Measurements from ENCODE around the gene MYLK. TPM values are rescaled to one million over a fixed set of nuclear protein-coding genes. Genes with fewer than 3 reads are reported as not detected.
"Not testable (repeated sequence)": the region's sequence is repeated elsewhere in the genome, so short reads cannot be mapped to it uniquely, and the experiment has no call there.

MYLK gene
- total RNA-seq, 1 donor: 27.1 TPM

DNA sequence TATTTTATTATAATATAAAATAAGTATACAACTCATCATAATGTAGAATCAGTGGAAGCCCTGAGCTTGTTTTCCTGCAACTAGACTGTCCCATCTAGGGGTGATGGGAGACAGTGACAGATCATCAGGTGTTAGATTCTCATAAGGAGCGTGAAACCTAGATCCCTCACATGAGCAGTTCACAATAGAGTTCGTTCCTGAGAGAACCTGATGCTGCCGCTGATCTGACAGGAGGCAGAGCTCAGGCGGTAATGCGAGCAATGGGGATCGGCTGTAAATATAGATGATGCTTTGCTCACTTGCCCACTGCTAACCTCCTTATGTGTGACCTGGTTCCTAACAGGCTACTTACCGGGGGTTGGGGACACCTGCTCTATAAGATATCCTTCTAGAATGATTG, 272.5 kb downstream of the MYLK start:
- not testable (repeated sequence) for H3K27me3 ChIP-seq (ENCODE audit: insufficient read depth, low read length); H3K4me3 ChIP-seq (ENCODE audit: low read length); H3K9me3 ChIP-seq (ENCODE audit: low read depth, low read length); H3K4me1 ChIP-seq (ENCODE audit: insufficient read depth, low read length)

GRCh38 chr3:123611082-123611481, 273.1 kb downstream of the MYLK start:
- Histone ChIP-seq H3K4me1 (ENCODE audit: insufficient read depth, low read length) (no peaks in the 10 kb centered on the region), H3K27me3 (ENCODE audit: insufficient read depth, low read length) (no peaks in the 10 kb centered on the region), H3K4me3 (ENCODE audit: low read length) (no peak overlapping the region), H3K9me3 (ENCODE audit: low read depth, low read length) (no peaks in the 10 kb centered on the region)

DNA sequence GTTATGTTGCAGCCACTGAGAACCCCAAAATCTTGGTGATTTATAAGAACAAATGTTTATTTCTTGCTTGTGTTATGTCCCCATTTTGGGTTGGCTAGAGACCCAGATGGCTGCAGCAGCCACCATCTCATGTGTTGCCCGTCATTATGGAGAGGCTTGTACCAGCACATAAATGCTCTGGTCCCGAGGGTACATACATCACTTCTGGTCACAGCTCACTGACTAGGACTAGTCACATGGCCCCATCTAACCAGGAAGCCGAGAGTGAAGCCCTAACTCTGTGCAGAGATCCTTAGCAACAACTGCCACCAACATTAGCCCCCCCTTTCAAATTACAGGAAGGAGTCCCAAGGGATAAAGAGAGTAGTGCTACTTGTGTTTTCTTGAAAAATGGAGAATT, 273.8 kb downstream of the MYLK start:
- no peaks in the 10 kb centered on the region for H3K27me3 ChIP-seq (ENCODE audit: insufficient read depth, low read length)
- no peak overlapping the region for H3K4me3 ChIP-seq (ENCODE audit: low read length)
- H3K9me3 ChIP-seq (ENCODE audit: low read depth, low read length): no peaks in the 10 kb centered on the region
- H3K4me1 ChIP-seq (ENCODE audit: insufficient read depth, low read length): peaks cover 7% of the 10 kb centered on the region

DNA sequence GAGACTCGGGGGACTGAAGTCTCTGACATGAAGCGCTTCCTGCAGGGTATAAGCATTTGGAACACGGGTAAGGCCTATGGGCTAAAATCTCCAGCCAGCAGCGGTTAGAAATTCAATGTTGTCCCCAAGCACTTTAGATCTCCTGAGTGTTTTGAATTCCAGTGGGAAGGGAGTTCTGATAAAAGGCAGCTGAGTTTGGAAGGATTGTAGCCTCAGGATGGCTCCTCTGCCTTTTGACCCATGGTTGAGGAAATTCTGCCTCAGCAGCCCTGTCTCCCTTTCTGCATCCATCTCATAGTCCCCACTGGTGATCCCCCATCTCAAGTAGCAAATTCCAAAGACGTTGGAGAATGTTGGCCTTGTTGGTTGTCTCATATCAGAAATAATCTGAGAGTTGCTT, 275.1 kb downstream of the MYLK start:
- Histone ChIP-seq H3K9me3 (ENCODE audit: low read depth, low read length) (no peaks in the 10 kb centered on the region), H3K27me3 (ENCODE audit: insufficient read depth, low read length) (no peaks in the 10 kb centered on the region), H3K4me1 (ENCODE audit: insufficient read depth, low read length) (peaks cover 13% of the 10 kb centered on the region), H3K4me3 (ENCODE audit: low read length) (no peak overlapping the region)

DNA sequence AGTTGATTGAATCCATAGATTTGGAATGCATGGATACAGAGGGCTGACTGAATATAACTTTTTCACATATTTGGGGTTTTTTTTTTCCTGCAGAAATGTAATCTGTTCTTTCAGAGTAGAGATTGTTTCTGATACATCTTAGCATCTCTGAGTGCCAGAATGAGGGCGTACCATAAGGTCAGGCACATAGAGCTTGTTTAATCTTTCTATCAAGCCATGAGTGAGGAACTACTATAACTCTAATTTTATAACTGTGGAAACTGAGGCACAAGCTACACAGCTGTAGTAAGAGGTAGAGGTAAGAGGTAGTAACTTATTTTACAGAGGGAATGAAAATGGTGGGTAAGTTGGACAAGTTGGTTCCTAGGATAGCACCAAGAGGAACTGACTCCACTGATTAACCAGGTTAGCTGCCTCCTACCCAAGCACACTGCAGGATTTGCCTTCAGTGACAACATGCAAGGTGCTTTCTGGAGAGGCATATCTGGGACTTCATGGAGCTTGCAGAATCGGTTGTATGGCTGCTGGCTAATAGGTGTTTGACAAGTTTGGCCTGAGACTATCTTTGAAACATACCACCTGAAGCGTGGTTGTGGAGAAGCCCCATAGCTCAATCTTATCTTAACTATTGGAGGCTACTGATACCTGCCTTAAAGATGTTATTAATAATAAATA, 275.7 kb downstream of the MYLK start:
- Histone ChIP-seq H3K4me1 (ENCODE audit: insufficient read depth, low read length) (peaks cover 13% of the 10 kb centered on the region), H3K9me3 (ENCODE audit: low read depth, low read length) (no peaks in the 10 kb centered on the region), H3K27me3 (ENCODE audit: insufficient read depth, low read length) (no peaks in the 10 kb centered on the region), H3K4me3 (ENCODE audit: low read length) (no peak overlapping the region)

DNA sequence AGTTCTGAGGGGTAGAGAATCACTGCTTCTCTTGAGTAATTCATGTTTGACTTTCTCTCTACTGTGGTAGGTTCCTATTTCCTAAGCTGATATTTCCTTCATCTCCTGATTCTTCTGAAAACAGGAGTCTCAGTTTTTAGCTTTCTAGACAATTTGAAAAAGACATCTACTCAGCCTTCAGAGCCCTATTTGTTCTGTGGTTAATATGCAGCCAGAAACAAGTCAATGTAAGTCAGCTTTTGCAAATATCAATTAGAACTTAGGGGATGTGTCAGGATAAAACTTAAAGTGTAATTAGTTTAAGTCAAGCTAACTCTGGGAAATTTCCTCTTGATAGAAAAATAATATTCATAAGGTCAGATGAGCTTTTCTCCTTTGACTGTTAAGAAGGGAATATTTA, 277.6 kb downstream of the MYLK start:
- H3K27me3 ChIP-seq (ENCODE audit: insufficient read depth, low read length): no peaks in the 10 kb centered on the region
- H3K9me3 ChIP-seq (ENCODE audit: low read depth, low read length): no peaks in the 10 kb centered on the region
- peaks cover 13% of the 10 kb centered on the region for H3K4me1 ChIP-seq (ENCODE audit: insufficient read depth, low read length)

DNA sequence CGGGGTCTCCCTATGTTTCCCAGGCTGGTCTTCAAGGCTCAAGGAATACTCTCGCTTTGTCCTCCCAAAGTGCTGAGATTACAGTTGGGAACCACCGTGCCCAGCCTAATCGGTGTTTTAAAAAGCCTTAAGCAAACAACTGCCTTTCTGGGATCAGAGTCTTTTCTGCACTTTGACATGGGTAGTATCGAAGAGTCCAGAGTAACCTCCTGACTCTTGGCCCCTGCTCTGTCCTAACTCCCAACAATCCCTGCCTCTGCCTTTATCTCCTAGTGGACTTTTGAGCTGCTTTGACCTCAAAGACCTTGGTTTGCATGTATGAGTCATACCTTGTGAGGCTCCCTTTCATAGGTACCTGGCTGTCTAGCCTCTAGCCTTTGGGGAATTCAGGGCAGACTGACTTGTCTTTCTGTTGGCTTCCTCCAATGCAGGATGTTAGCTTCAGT, 278.3 kb downstream of the MYLK start:
- H3K4me1 ChIP-seq (ENCODE audit: insufficient read depth, low read length): peaks cover 13% of the 10 kb centered on the region
- no peaks in the 10 kb centered on the region for H3K27me3 ChIP-seq (ENCODE audit: insufficient read depth, low read length)
- no peaks in the 10 kb centered on the region for H3K9me3 ChIP-seq (ENCODE audit: low read depth, low read length)
- H3K4me3 ChIP-seq (ENCODE audit: low read length): no peak overlapping the region

More for the DNA sequence above, 277.6 kb downstream of the MYLK start:
- H3K4me3 ChIP-seq (ENCODE audit: low read length): no peak overlapping the region

GRCh38 chr3:123603153-123603552, 281.0 kb downstream of the MYLK start:
- H3K9me3 ChIP-seq (ENCODE audit: low read depth, low read length); H3K27me3 ChIP-seq (ENCODE audit: insufficient read depth, low read length); H3K4me3 ChIP-seq (ENCODE audit: low read length): not testable (repeated sequence)
- H3K4me1 ChIP-seq (ENCODE audit: insufficient read depth, low read length): peaks cover 13% of the 10 kb centered on the region

GRCh38 chr3:123602325-123602724, 281.8 kb downstream of the MYLK start:
- Histone ChIP-seq H3K27me3 (ENCODE audit: insufficient read depth, low read length) (no peaks in the 10 kb centered on the region), H3K4me1 (ENCODE audit: insufficient read depth, low read length) (peaks cover 13% of the 10 kb centered on the region), H3K4me3 (ENCODE audit: low read length) (no peak overlapping the region), H3K9me3 (ENCODE audit: low read depth, low read length) (no peaks in the 10 kb centered on the region)

DNA sequence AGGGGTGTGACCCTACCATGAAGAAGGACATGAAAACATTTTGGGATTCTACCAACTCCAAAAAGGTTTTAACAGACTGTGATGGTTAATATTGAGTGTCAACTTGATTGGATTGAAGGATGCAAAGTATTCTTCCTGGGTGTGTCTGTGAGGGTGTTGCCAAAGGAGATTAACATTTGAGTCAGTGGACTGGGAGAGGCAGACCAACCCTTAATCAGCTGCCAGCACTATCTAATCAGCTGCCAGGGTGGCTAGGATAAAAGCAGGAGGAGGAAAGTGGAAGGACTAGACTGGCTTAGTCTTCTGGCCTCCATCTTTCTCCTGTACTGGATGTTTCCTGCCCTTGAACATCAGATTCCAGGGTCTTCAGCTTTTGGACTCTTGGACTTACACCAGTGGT, 283.3 kb downstream of the MYLK start:
- peaks cover 11% of the 10 kb centered on the region for H3K4me1 ChIP-seq (ENCODE audit: insufficient read depth, low read length)
- H3K4me3 ChIP-seq (ENCODE audit: low read length); H3K27me3 ChIP-seq (ENCODE audit: insufficient read depth, low read length); H3K9me3 ChIP-seq (ENCODE audit: low read depth, low read length): not testable (repeated sequence)

DNA sequence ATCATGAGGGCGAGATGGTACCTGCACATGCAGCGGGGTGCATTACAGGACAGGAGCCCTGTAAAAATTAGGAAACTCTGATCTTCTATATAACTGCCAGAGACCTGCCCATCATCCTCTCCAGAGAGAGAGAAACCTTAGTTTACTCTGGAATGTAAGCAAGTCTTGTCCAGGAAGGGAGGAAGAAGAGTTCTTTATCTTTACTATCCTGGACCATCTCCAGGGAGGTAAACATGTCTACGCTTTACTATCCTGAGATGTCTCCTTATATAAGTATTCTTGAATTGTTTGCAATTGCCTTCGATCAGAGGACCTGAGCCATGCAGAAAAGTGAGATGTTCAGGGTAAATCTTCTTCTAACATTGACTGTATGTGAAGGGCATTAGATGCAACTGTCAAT, 286.6 kb downstream of the MYLK start:
- no peaks in the 10 kb centered on the region for H3K27me3 ChIP-seq (ENCODE audit: insufficient read depth, low read length)
- no peaks in the 10 kb centered on the region for H3K4me1 ChIP-seq (ENCODE audit: insufficient read depth, low read length)

GRCh38 chr3:123595396-123596180, 288.5 kb downstream of the MYLK start:
- Histone ChIP-seq H3K27me3 (ENCODE audit: insufficient read depth, low read length) (no peaks in the 10 kb centered on the region), H3K4me3 (ENCODE audit: low read length) (no peak overlapping the region), H3K4me1 (ENCODE audit: insufficient read depth, low read length) (no peaks in the 10 kb centered on the region), H3K9me3 (ENCODE audit: low read depth, low read length) (peaks cover 6% of the 10 kb centered on the region)

More for the DNA sequence above, 286.6 kb downstream of the MYLK start:
- Histone ChIP-seq H3K4me3 (ENCODE audit: low read length) (no peak overlapping the region), H3K9me3 (ENCODE audit: low read depth, low read length) (no peaks in the 10 kb centered on the region)

- Histone ChIP-seq H3K4me3 (ENCODE audit: low read length) (no peak overlapping the region), H3K4me1 (ENCODE audit: insufficient read depth, low read length) (no peaks in the 10 kb centered on the region), H3K9me3 (ENCODE audit: low read depth, low read length) (peaks cover 13% of the 10 kb centered on the region), H3K27me3 (ENCODE audit: insufficient read depth, low read length) (no peaks in the 10 kb centered on the region)
These were observed 290.8 kb downstream of the MYLK start for GRCh38 chr3:123593381-123593780.

DNA sequence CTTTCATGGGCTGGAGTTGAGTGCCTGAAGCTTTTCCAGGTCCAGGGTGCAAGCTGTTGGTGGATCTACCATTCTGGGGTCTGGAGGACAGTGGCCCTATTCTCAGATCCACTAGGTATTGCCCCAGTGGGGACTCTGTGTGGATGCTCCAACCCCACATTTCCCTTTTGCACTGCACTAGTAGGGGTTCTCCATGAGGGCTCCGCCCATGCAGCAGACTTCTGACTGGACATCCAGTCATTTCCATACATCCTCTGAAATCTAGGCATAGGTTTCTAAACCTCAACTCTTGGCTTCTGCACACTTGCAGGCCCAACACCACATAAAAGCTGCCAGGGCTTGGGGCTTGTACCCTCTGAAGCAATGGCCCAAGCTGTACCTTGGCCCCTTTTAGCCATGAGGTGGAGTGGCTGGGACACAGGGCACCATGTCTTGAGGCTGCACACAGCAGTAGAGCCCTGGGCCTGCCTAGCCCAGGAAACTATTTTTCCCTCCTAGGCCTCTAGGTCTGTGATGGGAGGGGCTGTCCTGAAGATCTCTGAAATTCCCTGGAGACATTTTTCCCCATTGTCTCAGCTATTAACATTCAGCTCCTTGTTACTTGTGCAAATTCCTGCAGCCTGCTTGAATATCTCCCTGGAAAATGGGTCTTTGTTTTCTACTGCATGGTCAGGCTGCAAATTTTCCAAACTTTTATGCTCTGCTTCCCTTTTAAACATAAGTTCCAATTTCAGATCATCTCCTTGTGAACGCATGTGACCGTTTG, 293.3 kb downstream of the MYLK start:
- no peaks in the 10 kb centered on the region for H3K27me3 ChIP-seq (ENCODE audit: insufficient read depth, low read length)

DNA sequence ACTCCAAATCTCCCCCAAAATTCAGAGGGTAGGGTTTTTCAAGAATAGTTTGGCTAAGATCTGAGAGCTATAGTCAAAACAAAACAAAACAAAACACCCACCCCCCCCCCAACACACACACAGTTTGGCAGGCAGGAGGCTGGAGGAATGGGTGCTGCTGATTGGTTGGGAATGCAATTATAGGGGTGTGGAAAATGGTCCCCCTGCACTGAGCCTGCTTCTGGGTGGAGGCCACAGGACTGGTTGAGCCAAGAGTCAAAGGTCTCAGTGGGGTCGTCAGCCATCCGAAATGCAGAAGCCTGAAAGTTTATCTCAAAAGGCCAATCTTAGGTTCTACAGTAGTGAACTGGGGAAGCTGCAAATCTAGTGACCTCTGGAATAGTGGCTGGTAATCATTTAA, 296.7 kb downstream of the MYLK start:
- Histone ChIP-seq H3K4me3 (ENCODE audit: low read length) (no peak overlapping the region), H3K9me3 (ENCODE audit: low read depth, low read length) (peaks cover 13% of the 10 kb centered on the region), H3K4me1 (ENCODE audit: insufficient read depth, low read length) (peaks cover 25% of the 10 kb centered on the region), H3K27me3 (ENCODE audit: insufficient read depth, low read length) (no peaks in the 10 kb centered on the region)

More for the DNA sequence above, 293.3 kb downstream of the MYLK start:
- no peak overlapping the region for H3K4me3 ChIP-seq (ENCODE audit: low read length)
- peaks cover 13% of the 10 kb centered on the region for H3K9me3 ChIP-seq (ENCODE audit: low read depth, low read length)
- H3K4me1 ChIP-seq (ENCODE audit: insufficient read depth, low read length): peaks cover 9% of the 10 kb centered on the region

All from mononuclear cell (primary cell).